Astrocyte of the spinal cord (primary cell): ENCODE measurements around the gene NEURL4.
A peak's percentile ranks its signal among the peaks of the same experiment; 100 is the strongest.

ENCODE experiments used
- DNase-seq: peaks from one replicate; pipeline ENCODE4 v3.0.0; 2011; ENCODE audit warnings: low read depth, low spot score
- H3K4me3 ChIP-seq: 2 replicates; pipeline ENCODE4 v1.5.1; 2011; ENCODE audit warnings: low read depth, mild to moderate bottlenecking, low read length, moderate library complexity
- in situ Hi-C: cut with HindIII; loops from 2 replicates; pipeline ENCODE4 v1.10.0; 2017; ENCODE audit warnings: low sequenced_read_pairs
- TF ChIP-seq, protein P1 (sequence below): IDR thresholded peaks from 2 replicates; pipeline ENCODE4 v1.5.1; 2012; ENCODE audit warnings: low read depth, mild to moderate bottlenecking, low read length, inconsistent platforms

NEURL4 gene

DNA sequence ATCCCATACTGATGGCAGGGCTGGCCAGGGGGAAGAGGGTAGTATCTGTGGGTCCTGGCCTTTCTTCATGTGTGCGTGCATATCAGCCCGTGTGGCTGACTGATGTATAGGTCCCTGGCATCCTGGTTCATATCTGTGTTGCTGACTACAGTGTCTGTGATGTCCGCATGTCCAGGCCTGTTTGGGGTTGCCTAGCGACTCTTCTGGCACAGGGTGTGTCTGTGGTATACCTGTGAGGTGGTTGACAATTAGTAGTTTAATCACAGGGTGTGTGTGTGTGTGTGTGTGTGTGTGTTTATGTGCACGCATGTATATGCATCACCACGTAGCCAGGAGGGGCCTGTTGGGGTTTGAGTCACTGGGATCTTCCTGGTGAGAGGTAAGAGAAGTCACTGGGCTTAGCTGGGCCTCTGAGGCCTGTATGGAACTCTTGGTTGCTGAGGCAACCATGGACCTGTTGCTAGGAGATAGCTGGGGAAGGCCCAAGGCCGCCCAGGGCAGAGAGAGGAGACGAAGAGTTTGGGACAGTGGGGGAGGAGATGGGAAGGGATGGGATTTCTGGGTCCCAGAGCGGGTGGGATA lies 25.2 kb upstream of the NEURL4 start:
- H3K4me3 ChIP-seq: no peak overlapping the region
- peak; percentile 48 for DNase-seq
- TF ChIP-seq, protein P1, sequence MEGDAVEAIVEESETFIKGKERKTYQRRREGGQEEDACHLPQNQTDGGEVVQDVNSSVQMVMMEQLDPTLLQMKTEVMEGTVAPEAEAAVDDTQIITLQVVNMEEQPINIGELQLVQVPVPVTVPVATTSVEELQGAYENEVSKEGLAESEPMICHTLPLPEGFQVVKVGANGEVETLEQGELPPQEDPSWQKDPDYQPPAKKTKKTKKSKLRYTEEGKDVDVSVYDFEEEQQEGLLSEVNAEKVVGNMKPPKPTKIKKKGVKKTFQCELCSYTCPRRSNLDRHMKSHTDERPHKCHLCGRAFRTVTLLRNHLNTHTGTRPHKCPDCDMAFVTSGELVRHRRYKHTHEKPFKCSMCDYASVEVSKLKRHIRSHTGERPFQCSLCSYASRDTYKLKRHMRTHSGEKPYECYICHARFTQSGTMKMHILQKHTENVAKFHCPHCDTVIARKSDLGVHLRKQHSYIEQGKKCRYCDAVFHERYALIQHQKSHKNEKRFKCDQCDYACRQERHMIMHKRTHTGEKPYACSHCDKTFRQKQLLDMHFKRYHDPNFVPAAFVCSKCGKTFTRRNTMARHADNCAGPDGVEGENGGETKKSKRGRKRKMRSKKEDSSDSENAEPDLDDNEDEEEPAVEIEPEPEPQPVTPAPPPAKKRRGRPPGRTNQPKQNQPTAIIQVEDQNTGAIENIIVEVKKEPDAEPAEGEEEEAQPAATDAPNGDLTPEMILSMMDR: no peak
- in situ Hi-C loops: no loop called here

DNA sequence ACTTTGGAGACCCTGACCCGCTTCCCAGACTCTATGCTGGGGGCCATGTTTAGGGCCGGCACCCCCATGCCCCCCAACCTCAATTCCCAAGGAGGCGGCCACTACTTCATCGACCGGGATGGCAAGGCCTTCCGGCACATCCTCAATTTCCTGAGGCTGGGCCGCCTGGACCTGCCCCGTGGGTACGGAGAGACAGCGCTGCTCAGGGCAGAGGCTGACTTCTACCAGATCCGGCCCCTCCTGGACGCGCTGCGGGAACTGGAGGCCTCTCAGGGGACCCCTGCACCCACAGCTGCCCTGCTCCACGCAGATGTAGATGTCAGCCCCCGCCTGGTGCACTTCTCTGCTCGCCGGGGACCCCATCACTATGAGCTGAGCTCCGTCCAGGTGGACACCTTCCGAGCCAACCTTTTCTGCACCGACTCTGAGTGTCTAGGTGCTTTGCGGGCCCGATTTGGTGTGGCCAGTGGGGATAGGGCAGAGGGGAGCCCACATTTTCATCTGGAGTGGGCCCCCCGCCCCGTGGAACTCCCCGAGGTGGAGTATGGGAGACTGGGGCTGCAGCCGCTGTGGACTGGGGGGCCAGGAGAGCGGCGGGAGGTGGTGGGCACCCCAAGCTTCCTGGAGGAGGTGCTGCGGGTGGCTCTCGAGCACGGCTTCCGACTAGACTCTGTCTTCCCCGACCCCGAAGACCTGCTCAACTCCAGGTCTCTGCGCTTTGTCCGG lies 23.9 kb upstream of the NEURL4 start:
- H3K4me3 ChIP-seq: peak overlapping the region; percentile 83
- no peak for DNase-seq
- TF ChIP-seq, protein P1: no peak
- in situ Hi-C loops: no loop called here

DNA sequence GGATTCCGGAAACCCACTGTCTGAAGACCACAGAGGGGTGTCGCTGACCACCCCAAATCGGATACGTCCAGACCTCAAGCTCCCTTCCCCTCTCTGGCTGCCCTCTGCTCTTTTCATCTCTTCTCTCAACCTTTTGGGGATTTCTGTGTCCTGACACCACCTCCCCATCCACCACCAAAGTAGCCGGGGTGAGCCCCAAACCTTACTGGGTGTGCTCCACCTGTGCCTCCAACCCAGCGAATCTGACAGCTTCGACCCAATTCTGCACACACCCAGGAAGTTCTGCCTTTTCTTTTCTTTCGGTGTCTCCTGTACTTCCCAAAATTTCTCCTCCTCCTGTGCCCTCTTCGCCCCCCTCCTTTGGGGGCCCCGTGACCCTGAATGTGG lies 23.4 kb upstream of the NEURL4 start:
- in situ Hi-C loops: no loop called here
- peak overlapping the region; percentile 83 for H3K4me3 ChIP-seq
- DNase-seq: no peak
- TF ChIP-seq, protein P1: peak; percentile 75

- peak within 1 kb of the TSS; percentile 83 for H3K4me3 ChIP-seq
- in situ Hi-C loops: no loop called here
- DNase-seq: peak; percentile 89
- TF ChIP-seq, protein P1: no peak
Observed at GRCh38 chr17:7351665-7352502, 22.7 kb upstream of the NEURL4 start, which contains the start of gene KCTD11. TSS of gene KCTD11 (plus strand) at chr17:7352162.

DNA sequence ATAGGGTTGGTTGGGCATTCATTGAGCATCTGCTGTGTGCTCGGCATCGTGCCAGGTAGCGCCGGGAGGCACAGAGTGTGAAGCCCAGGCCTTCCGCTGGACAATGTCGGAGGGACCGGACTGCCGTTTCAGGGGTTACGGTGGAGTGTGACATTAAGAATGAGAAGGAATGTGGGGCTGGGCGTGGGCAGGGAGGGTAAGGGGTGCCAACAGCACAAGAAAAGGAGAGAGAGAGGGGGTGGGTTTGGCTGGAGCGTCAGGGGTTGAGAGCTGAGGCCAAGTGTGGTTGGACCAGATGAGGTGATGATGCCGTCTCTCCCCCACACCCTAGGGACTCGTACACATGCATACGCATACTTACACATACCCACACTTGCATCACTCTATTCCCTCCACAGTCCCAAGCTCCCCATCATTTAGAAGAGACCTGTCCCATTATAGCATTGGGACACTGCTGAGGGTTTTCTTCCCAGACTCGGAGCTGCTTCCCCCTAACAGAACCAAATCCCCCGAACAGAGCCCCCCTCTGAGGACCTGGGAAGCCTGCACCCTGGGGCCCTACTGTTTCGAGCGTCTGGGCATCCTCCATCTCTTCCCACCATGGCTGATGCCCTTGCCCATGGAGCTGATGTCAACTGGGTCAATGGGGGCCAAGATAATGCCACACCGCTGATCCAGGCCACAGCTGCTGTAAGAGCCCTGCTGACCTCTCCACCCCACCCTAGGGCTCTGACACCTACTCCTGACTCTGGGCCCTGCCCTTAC lies 19.5 kb upstream of the NEURL4 start:
- in situ Hi-C loops: no loop called here
- H3K4me3 ChIP-seq: no peak overlapping the region
- DNase-seq: no peak
- TF ChIP-seq, protein P1: no peak
